ENCODE measurements around the gene SKAP1.
"Not testable (repeated sequence)": the region's sequence is repeated elsewhere in the genome, so short reads cannot be mapped to it uniquely, and the experiment has no call there.

The SKAP1 gene

DNA sequence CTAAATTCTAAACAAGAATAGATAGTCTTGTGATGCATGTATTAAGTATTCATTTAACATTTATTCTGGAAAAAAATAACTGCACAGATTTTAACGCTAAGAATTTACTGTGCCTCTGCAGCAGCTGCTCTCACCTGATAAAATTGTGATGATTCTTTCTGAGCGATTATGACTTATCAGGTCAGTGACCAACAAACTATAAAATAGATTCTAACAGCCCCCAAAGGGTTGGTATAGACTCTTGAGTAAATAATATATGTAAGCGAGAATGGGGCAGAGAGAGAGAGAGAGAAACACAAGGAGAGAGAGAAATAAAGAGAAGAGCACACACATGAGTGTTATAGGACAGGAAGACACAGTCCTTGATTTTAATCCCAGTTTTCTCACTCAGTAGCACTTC, 178.1 kb downstream of the SKAP1 start:
- in situ Hi-C loops (cut with HindIII; ENCODE audit: low sequenced_read_pairs), result no loop called here

DNA sequence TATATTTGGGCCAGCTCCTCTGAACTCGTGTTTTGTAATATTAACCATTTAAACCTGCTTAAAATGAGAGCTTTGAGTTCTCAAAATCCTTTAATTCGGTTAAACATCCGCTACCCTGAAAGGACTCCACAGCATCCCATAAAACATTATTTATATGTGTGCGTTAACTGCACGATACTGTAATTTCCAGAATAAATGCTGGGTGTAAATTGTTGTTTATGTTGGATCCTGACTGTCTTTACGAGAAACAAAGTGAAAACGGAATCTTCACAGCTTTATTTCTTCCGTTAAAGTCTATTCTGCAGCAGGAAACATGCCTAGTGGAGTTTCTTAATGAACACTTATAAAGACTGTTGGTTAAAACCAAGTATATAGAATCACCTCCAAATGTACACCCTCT, 179.1 kb downstream of the SKAP1 start:
- in situ Hi-C loops (cut with HindIII; ENCODE audit: low sequenced_read_pairs), result no loop called here

DNA sequence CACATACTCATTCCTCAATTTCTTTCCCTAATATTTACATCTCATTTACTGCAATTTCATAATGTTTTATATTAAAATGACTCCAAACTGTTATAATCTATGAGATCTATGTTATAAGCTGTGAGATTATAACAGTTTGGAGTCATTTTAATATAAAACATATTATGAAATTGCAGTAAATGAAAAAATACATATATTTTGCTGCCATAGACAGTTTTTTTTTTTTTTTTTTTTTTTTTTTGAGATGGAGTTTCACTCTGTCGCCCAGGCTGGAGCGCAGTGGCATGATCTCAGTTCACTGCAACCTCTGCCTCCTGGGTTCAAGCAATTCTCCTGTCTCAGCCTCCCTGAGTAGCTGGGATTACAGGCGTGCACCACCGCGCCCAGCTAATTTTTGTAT, 180.0 kb downstream of the SKAP1 start:
- in situ Hi-C loops (cut with HindIII; ENCODE audit: low sequenced_read_pairs), result not testable (repeated sequence)

DNA sequence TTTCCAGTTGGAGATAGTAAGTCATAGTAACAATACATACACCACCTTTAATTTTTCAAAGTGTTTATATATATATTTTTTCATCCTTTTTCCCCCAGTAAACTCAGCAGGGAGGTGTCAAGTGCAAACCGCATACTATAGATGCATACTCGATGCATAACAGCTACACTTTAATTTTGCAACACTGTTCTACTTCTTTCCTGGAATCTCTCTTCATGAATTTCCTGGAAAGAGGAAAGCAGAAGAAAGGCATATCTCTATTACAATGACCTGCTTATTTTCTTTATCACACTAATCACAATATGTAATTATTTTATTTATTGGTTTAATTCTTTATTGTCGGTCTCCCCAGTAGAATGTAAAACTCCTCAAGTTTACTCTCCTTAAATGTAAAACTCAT, 182.4 kb downstream of the SKAP1 start:
- in situ Hi-C loops (cut with HindIII; ENCODE audit: low sequenced_read_pairs), result loop anchor here (10.0 kb wide), 1 partner anchor 517 kb away; no protein-coding TSS in a partner anchor

DNA sequence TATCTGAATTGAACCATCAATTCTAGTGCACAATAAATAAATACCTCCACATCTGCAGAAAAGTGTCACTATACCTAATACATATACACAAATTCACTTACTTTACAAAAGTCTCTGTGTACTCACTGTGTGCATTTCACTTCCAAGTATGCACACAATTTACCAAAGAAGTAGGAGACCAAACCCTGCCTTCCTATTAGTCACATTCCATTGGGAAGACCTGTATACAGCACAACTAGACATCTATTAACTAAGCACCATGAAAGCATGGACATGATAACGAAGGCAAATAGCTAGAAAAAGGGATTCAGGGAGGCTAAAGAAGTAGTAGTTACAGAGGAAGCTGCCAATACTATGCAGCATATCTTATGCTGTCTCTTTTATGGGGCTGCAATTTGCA, 183.0 kb downstream of the SKAP1 start:
- in situ Hi-C loops (cut with HindIII; ENCODE audit: low sequenced_read_pairs), result loop anchor here (10.0 kb wide), 1 partner anchor 518 kb away; no protein-coding TSS in a partner anchor

DNA sequence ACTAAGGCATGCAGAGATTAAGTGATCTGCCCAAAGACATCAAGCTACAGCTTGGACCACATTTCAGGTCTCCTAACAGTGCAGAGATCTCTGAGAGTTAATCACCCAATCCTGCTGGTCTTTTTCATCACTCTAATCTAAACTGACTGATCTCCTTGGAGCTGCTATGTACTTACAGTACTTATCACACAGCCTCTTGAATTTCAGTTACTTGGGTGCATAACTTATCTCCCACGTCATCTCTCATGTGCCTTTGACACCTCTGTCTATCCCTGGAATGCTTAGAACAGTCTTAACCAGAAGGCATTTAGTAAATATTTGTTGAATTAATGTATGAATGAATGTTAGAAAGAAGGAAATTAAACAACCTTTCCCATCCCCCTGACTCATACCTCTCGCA, 183.4 kb downstream of the SKAP1 start:
- in situ Hi-C loops (cut with HindIII; ENCODE audit: low sequenced_read_pairs), result loop anchor here (10.0 kb wide), 1 partner anchor 518 kb away; no protein-coding TSS in a partner anchor

DNA sequence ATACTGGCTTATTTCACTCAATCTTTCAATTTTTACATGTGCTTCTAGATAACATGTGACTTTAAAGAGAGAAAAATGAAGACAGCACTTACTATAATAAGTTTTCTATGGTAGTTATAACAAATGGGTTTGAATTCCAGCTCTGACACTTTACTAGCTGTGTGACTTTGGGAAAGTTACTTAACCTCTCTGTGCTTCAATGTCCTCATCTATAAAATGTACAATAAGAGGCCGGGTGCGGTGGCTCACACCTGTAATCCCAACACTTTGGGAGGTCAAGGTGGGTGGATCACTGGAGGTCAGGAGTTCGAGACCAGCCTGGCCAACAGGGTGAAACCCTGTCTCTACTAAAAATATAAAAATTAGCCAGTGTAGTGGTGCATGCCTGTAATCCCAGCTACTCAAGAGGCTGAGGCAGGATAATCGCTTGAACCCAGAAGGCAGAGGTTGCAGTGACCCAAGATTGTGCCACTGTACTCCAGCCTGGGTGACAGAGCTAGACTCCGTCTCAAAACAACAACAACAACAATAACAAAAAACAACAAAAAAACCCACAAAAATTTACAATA, 184.5 kb downstream of the SKAP1 start:
- in situ Hi-C loops (cut with HindIII; ENCODE audit: low sequenced_read_pairs), result loop anchor here (10.0 kb wide), 1 partner anchor 519 kb away; no protein-coding TSS in a partner anchor

DNA sequence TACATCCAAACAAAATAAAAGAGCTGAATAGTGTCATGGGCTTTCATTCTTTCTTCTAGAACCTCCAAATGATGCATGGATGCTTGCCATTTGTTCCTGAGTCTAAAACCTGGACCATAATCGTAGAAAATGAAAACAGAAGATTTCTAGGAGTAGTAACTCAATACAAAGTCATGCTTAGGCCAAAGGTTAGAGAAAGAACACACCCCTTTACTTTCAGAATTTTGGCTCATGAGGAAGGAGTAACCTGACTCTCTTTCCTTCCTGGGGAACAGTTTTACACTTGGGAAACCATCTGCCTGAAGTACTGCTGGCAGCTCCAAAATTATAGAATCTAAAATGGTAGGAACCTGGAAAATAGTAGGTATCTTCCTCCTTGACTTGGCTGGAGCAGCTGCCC, 185.2 kb downstream of the SKAP1 start:
- in situ Hi-C loops (cut with HindIII; ENCODE audit: low sequenced_read_pairs), result loop anchor here (10.0 kb wide), 1 partner anchor 520 kb away; no protein-coding TSS in a partner anchor

DNA sequence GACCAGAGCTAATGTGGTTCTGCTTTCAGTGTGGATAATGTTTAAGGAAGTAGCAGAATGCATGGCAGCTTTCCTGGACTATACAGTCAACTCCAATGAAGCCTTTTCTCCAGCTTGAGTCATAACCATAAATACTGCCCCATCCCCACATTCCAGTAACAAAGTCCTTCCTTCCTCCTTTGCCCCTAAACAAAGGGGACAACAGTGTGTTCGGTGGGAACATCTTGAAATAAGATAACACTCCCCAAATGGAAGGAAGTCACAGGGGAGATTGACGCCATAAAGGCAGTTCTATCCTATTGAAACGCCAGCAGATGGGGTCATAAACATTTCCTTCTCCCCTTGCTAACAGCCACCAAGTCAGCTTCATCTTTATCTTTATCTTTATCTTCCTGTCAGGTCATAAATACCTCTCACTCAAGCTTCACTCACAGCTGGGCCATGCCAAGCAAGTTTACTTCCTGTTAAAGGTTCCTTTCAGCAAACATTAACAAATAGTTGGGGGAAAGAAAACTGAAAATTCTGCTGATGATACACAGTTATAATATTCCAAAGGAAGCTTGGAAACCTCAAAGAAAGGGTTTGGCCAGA, 185.8 kb downstream of the SKAP1 start:
- in situ Hi-C loops (cut with HindIII; ENCODE audit: low sequenced_read_pairs), result loop anchor here (10.0 kb wide), 1 partner anchor 521 kb away; no protein-coding TSS in a partner anchor

DNA sequence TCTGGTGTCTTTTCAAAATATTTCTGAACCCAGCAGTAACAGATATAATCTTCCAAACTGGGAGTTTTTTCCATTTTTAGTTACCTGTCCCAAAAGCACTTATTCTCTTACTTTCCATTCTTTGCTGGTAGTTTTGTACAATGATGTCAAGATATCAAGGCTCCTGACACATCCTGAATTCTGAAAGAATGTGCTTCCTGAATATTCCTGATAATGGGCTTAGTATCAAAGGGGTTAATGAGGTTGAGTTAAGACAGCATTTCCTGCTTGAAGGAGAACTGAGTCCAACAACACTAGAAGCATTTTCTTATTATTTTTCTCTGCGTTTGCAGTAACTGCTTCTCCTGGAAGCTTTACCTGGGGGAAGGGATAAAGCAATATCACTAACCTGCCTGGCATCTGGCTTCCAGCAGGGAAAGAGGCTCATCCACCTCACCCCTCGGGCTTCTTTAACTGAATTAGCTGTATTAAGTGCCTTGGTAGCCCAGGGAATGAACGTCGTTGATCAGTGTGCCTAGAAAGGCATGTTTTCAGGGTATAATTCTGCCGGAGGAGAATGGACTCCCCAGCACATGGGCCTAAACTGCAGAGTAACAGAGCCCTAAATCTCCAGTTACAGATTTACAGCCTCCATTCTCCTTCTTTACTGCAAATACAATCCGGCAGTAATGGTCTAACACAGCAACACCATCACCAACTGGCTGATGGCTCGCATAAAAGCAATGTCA, 188.1 kb downstream of the SKAP1 start:
- in situ Hi-C loops (cut with HindIII; ENCODE audit: low sequenced_read_pairs), result loop anchor here (10.0 kb wide), 1 partner anchor 523 kb away; no protein-coding TSS in a partner anchor

DNA sequence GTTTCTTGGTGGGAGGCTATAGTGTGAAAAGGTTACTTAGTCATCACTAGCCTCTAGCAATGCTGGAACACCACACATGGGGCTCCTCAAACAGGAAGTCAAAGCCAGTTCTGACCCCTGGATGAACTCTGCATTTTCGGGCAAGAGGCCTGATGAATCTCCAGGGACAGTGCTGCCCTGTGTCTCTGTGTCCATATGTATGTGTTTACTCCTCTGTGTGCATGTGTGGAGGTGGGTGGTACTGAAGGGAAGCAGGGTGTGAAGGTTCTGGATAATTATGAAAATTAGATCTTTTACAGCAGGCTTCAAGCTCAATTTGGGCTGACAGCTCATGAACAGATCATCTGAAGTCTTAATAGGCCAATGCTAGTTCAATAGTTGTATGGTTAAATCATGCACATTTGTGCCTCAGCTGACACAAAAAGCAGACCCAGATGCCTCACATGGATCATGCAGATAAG, 188.9 kb downstream of the SKAP1 start:
- in situ Hi-C loops (cut with HindIII; ENCODE audit: low sequenced_read_pairs), result loop anchor here (10.0 kb wide), 1 partner anchor 524 kb away; no protein-coding TSS in a partner anchor

DNA sequence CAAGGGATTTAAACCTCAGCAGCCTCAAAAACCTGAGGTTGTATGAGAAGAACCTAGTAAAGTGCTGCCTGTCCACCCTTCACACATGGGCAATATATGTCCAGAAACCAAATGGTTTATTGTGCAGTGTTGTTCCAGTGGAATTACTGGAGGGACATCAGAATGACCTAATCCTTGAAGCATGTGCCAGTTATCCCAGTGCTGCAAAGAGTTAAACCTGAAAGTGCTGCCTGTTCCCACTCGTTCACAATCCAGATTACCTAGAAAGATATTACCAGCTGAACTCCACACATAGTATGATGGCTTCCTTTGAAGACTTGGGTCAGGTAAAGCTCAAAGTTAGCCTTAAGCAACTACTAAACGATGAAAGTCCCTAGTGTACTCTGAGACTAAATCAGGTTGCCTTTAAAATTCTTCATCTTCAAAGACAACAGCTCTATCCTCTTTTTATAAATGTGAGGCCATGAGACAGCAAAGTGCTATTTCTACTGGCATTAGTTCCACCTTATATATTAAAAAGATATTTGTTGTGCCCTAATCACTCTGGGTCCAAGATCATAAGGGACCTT, 189.4 kb downstream of the SKAP1 start:
- in situ Hi-C loops (cut with HindIII; ENCODE audit: low sequenced_read_pairs), result loop anchor here (10.0 kb wide), 1 partner anchor 524 kb away; no protein-coding TSS in a partner anchor

DNA sequence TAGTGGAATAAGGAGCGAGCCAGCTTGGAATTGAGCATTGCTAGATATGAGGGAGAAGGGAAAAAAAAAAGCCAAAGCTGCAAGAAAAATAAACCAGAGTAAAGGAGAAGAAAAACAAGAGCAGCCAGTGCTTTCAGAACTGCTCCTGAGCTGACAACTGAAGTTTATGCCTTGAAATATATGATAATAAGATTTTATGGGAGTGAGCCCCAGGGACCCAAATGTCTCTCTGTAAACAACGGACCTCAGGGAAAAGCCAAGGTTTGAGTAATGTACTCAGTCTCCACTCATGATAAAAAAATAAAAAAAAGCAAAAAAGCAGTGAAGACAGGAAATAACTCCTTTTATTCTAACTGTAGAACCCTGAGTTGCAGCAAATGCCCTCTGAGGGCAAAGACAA, 189.9 kb downstream of the SKAP1 start:
- in situ Hi-C loops (cut with HindIII; ENCODE audit: low sequenced_read_pairs), result loop anchor here (10.0 kb wide), 1 partner anchor 525 kb away; no protein-coding TSS in a partner anchor

DNA sequence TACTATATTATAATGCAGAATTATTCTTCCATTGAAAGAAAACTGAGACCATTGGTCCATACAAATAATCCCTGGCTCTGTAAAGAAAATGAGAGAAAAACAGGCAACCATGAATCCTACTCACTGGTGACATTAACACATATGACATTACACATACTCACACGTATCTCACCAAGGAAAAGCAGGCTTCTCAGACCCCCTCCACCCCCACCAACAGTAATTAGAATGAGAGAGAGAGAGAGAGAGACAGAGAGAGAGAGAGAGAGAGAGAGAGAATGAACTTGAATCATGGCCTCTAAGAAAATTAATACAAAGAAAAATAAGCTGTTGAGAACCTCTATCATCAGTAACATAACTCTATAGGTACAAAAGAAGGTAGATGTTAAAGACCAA, 190.4 kb downstream of the SKAP1 start:
- in situ Hi-C loops (cut with HindIII; ENCODE audit: low sequenced_read_pairs), result no loop called here

DNA sequence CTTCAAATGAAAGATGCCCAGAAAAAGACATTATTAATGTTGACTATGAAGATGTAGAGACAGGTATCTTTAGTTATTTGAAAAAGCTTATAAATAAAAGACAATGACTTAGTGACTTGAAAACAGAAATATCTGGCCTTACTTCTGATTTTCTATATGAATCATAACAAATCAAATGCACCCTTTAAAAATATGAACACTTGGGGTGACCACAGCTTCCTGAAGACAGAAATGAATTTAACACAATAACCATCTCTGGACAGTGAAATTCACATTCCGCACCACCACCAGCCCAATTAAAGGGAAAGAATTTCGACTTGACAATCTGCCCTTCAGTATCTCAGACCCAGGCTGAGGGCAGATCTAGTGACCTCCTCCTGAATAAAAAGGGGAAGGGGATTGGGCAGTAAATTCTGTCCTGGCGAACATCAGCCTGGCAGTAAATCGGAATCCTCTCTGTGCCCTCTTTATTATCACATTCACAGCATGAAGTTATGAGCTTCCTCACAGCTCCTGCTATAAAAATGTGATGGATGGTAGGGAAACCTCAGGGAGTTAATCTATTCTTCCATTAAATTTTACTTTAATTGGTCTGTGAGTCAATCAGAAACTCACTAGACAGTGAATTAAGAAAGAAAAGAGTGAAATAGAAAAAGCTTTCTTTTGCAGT, 190.9 kb downstream of the SKAP1 start:
- in situ Hi-C loops (cut with HindIII; ENCODE audit: low sequenced_read_pairs), result no loop called here

DNA sequence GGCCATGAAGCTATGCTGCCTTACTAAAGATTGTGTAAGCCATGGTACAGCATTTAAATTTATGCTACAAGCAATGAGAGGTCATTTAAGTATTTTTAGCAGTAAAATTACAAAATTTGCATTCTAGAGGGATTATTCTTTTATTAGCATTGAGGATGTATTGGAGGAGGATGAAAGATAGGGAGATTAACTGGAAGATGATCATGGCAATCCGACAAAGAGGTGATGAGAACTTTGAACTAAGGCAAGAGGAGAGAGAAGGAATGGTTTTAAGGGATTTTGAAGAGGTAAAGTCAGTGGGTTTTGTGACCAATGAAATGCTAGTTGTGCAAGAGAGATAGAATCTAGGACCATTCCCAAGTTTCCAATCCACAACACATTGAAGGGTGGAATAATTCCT, 192.6 kb downstream of the SKAP1 start:
- in situ Hi-C loops (cut with HindIII; ENCODE audit: low sequenced_read_pairs), result no loop called here

DNA sequence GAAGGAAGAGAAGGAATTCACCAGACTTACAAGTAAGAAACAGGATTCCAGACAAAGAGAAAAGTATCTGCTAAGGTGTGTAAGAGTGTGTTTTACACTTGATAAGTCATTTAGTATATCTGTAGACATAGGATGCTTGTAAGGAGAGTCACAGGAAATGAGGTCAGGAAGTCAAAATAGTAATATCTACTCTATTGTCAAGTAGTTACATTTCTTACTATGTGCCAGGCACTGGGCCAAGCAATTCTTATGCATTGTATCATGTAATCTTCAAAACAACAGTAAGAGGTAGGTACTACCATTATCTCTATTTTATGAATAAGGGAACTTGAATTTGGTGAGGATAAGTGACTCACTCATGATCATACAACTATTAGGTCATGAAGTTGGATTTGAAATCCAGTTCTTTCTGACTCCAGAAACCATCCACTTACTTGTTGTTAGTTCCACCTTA, 193.3 kb downstream of the SKAP1 start:
- in situ Hi-C loops (cut with HindIII; ENCODE audit: low sequenced_read_pairs), result no loop called here

DNA sequence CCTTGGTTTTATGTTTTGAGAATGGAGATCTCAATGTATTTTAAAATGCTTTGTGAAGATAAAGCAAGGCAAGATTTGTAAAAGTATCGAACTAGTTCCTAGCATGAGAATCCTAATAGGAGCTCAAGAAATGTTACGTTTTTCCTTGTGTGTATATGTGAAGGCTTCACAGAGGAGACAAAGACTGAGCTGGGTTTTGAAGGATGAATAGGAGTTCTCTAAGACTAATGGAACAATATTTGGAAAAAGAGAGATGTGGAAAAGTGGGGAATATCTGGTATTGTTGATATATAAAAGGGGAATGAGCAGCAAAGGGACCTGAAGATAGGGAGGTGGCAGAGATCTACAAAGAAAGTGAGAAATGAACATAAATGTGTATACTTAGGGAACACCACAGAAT, 195.1 kb downstream of the SKAP1 start:
- in situ Hi-C loops (cut with HindIII; ENCODE audit: low sequenced_read_pairs), result no loop called here

DNA sequence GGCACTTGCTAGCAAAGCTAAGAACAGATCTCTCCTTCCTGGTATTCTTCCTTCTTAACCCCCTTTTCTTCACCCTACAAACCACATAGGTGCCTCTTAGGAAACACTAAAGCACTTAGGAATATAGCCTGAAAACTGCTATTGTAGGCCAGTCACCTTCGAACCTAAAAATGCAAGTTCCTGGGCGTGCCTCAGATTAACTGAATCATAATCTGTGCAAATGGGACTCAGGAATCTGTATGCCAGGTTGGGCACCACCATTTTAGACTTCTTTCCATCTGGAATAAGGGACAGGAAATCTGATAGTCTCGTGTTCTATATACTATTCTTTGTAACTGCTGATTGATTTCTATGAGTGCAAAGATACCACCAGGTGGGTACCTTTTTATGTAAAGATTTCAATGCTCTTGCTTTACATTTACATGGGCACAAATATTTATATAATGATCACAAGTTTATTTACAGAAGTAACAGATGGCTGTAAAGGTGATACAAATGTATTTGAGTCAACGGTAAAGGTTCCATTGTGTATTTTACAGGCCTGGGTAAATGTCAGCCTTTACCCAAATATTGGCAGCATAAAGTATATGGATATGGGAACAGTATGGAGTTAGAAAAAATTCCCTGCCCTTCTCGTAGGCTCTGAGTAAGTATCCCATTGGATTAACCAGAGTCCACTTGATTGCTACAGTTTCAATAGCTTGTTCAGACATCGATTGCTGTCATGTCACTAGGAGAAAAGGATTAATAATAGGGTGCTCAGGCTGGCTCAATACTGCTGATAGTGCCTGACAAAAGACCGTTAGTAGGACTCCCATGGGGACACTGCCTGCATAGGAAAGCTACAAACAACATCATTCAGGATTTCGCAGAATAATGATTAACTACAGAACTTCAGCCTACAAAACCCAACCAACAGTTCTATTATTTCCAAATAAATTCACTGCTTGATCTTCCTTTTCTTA, 197.7 kb downstream of the SKAP1 start:
- in situ Hi-C loops (cut with HindIII; ENCODE audit: low sequenced_read_pairs), result no loop called here
